Endothelial cell of umbilical vein (primary cell): Measurements from ENCODE around the gene FAM228B.

Source experiments
- CTCF ChIP-seq, 2 donors: IDR thresholded peaks; 1 replicate in 1 of 2; 2 replicates in 1 of 2; pipeline ENCODE4 v1.5.1; 2011; ENCODE audit warnings: low read length in 2 of 2, mild to moderate bottlenecking in 2 of 2, moderate library complexity in 2 of 2, control low read depth in 1 of 2, inconsistent platforms in 1 of 2, low read depth in 1 of 2; ENCODE audit not compliant: insufficient read depth in 1 of 2; ENCODE audit errors: extremely low read depth in 1 of 2
- EZH2 ChIP-seq: IDR thresholded peaks from 2 replicates; pipeline ENCODE4 v1.6.1; 2012; ENCODE audit warnings: borderline replicate concordance, low read depth, mild to moderate bottlenecking, moderate library complexity, low read length, inconsistent platforms; ENCODE audit not compliant: severe bottlenecking

- TF ChIP-seq CTCF (IDR thresholded peaks at IDR 0.05; ENCODE audit: extremely low read depth in 1 of 2, insufficient read depth in 1 of 2, low read depth in 1 of 2, low read length in 2 of 2) (no peak), EZH2 (no peak)
Measured at GRCh38 chr2:24088821-24089359, 34.4 kb upstream of the FAM228B start.
